ENCODE measurements around the gene UBE2D3. TPM values are rescaled to one million over a fixed set of nuclear protein-coding genes. Genes with fewer than 3 reads are reported as not detected.

The UBE2D3 gene
- total and polyA plus RNA-seq, 2 of the 4 experiments (the other 2 are of a cell fraction) = 233 to 387 TPM

GRCh38 chr4:102867278-102868152 is 40.2 kb upstream of the UBE2D3 start:
- POLR2A ChIA-PET (ENCODE audit: unreplicated experiment) = interaction anchor here (0.6 kb wide), 1 partner anchor 8 kb away, joined by 3 read pairs; no protein-coding TSS in a partner anchor
- Histone ChIP-seq H3K4me2 (ENCODE audit: low read depth, low read length) (no peak overlapping the region; the same call in 1 of the 2 replicates), H3K9ac (ENCODE audit: low read depth, low read length) (no peak overlapping the region), H2BK15ac (ENCODE audit: low read depth, low read length) (no peak overlapping the region), H2AK5ac (ENCODE audit: low read depth, low read length) (0 out of 2 replicates have a peak overlapping the region, but pooled peaks have one; percentile 2), H3K56ac (ENCODE audit: extremely low read depth, insufficient read depth, low read length) (no peak overlapping the region), H3K4ac (ENCODE audit: low read depth, low read length) (no peak overlapping the region), H3K9me1 (ENCODE audit: insufficient read depth, low read length) (no peaks in the 10 kb centered on the region), H3K36me3 (ENCODE audit: control insufficient read depth, insufficient read depth, low read length) (no peaks in the 10 kb centered on the region), H3K23ac (ENCODE audit: low read depth, low read length) (no peak overlapping the region), H2BK120ac (ENCODE audit: low read depth, low read length) (no peak overlapping the region), H2BK5ac (ENCODE audit: low read depth, low read length, poor library complexity, severe bottlenecking) (no peak overlapping the region), H3K14ac (replicated peaks; ENCODE audit: low read depth, low read length) (no peak overlapping the region), H4K5ac (ENCODE audit: low read depth, low read length) (no peak overlapping the region), H4K20me1 (ENCODE audit: insufficient read depth, low read length) (no peaks in the 10 kb centered on the region), H3K9me3 (ENCODE audit: control insufficient read depth, insufficient read depth, low read length) (no peaks in the 10 kb centered on the region), H3K27ac (ENCODE audit: insufficient read depth, low read length) (0 out of 2 replicates have a peak overlapping the region, but pooled peaks have one; percentile 68), H3K4me1 (ENCODE audit: control insufficient read depth, insufficient read depth, low read length) (no peaks in the 10 kb centered on the region), H3K18ac (ENCODE audit: low read depth, low read length) (no peak overlapping the region), H2AK9ac (replicated peaks; ENCODE audit: low read depth, low read length, poor library complexity) (no peak overlapping the region), H4K8ac (ENCODE audit: low read depth in 2 of 2, low read length in 2 of 2) (peak overlapping the region; percentile 43 to 81; a peak in 2 of 4 replicates), H3K27me3 (ENCODE audit: control insufficient read depth, insufficient read depth, low read length) (no peaks in the 10 kb centered on the region), H3K4me3 (ENCODE audit: insufficient read depth, low read depth, low read length) (peak overlapping the region; percentile 81; the same call in 1 of the 2 replicates), H2BK20ac (ENCODE audit: low read depth, low read length) (no peak overlapping the region), H3K79me1 (ENCODE audit: low read depth in 1 of 2, low read length in 2 of 2) (peaks cover 14 to 23% of the 10 kb centered on the region in 2 experiments), H4K91ac (ENCODE audit: insufficient read depth, low read depth, low read length) (no peak overlapping the region), H2AFZ (replicated peaks; ENCODE audit: low read length, poor library complexity) (no peak overlapping the region)
- dilution Hi-C loops (cut with HindIII; ENCODE audit: low sequenced_read_pairs, unreplicated experiment) (no loop called here), in situ Hi-C loops (cut with MboI; ENCODE audit: low sequenced_read_pairs) (no loop called here), intact Hi-C loops (cut with micrococcal nuclease) (loop anchor here (2.0 to 5.0 kb wide), 2 partner anchors 141 to 245 kb away; no protein-coding TSS in a partner anchor)
- no peak for TF ChIP-seq MXI1 (IDR thresholded peaks at IDR 0.05; ENCODE audit: borderline replicate concordance, low read depth, low read length)
- TF ChIP-seq FOS (IDR thresholded peaks at IDR 0.05; ENCODE audit: low read depth, low read length) = no peak
- no peak for TF ChIP-seq RAD21 (IDR thresholded peaks at IDR 0.05; ENCODE audit: low read length)
- TF ChIP-seq RFX5 (IDR thresholded peaks at IDR 0.05; ENCODE audit: low read depth, low read length) = no peak
- no peak for TF ChIP-seq ELK1 (IDR thresholded peaks at IDR 0.05; ENCODE audit: borderline replicate concordance, low read depth, low read length)
- no peak for TF ChIP-seq SMC3 (IDR thresholded peaks at IDR 0.05; ENCODE audit: low read depth, low read length)
- no peak for TF ChIP-seq CHD1 (IDR thresholded peaks at IDR 0.05; ENCODE audit: low read depth, low read length)
- no peak for ATAC-seq (ENCODE audit: low read depth)
- CTCF ChIA-PET = no interaction called here
- no CpG with 5 or more reads among the region's 12 CpGs for WGBS, 2 experiments (ENCODE audit: extremely low coverage in 2 of 2, insufficient read length in 1 of 2)
- no peak for DNase-seq
- BruUV-seq (replicated peaks) = no TSS peak

Data from IMR-90 (cell line).